ENCODE results near the gene RAB6B.
"Not testable (repeated sequence)": the region's sequence is repeated elsewhere in the genome, so short reads cannot be mapped to it uniquely, and the experiment has no call there.

RAB6B gene

DNA sequence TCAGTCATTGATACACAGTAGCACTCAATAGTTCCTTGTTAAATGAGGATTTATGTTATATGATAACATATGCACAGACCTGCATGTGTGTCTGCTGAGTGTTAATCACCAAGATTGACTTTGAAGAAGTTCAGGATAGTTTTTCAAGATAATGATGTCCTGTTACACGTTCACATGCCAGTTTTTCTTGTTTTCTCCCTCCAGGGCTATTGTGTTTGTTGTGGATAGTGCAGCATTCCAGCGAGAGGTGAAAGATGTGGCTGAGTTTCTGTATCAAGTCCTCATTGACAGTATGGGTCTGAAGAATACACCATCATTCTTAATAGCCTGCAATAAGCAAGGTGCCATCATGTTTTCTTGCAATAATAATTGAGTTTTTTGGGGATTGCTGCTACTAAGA is 80.3 kb downstream of the RAB6B start:
- DNase-seq (ENCODE audit: low read depth in 2 of 2), result no peak

DNA sequence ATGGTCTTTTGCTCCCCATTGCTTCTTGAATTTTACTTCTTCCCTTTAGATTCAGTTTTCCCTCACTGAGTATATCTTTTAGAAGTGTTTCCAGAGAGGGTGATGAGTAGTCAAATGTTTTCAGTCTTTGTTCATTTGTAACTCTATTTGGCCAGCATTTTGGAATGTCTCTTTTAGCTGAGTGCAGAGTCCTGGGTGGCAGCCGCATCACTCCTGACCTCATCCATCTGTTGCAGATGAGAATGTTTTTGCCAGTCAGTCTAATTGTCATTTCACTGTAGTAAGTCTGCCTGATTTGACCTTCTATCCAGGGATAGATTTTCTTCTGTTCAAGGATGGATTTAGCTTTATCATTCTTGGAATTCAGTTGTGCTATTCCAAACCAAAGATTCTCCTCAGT is 82.8 kb downstream of the RAB6B start:
- DNase-seq (ENCODE audit: low read depth in 2 of 2), result no peak

DNA sequence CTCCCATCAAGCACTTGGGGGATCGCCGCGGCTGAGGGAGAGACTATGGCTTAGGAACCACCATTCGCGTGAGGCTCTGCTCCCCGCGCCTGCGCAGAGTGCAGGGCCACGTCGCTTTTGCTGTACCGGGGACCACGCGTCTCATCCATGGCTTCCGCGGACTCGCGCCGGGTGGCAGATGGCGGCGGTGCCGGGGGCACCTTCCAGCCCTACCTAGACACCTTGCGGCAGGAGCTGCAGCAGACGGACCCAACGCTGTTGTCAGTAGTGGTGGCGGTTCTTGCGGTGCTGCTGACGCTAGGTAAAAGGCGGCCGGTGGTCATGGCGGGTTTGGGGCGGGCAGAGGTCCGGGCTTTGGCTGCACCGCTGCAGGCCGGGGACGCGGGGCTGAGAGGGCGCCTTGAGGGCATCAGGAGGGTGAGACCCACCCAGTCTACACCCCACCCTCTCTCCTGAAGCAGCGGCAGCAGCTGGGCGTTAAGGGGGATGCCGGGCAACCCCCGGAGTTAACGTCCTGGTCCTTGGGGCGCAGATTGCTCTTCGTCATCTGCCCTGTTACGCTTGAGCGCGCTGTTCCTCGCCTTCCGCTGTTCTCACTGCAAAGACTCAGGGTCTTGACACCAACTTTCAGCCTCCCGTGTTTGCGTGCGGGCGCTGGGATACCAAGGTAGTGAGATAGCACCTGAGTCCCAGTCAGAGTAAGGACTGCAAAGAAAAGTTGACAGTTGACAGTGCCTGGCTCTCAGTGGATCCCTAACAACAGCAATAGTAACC is 89.8 kb downstream of the RAB6B start, which contains the start of gene SRPRB:
SRPRB (plus strand) TSS at position 114 of the 774 bp plus-strand sequence; CDS start at position 148, 34 bp downstream.
- DNase-seq (ENCODE audit: low read depth in 2 of 2), result peak; percentile 93 to 95

GRCh38 chr3:133805384-133805701 is 90.3 kb downstream of the RAB6B start:
- no peak for DNase-seq (ENCODE audit: low read depth in 2 of 2)

- DNase-seq (ENCODE audit: low read depth in 2 of 2), result no peak
Observed at GRCh38 chr3:133804896-133805295, 90.8 kb downstream of the RAB6B start.

GRCh38 chr3:133803469-133803868 is 92.2 kb downstream of the RAB6B start:
- no peak for DNase-seq (ENCODE audit: low read depth in 2 of 2)

GRCh38 chr3:133799794-133800585 is 95.7 kb downstream of the RAB6B start:
- DNase-seq (ENCODE audit: low read depth in 2 of 2), result no peak

- no peak for DNase-seq (ENCODE audit: low read depth in 2 of 2)
Observed at GRCh38 chr3:133797396-133798105, 98.1 kb downstream of the RAB6B start.

GRCh38 chr3:133792171-133792763 is 103.4 kb downstream of the RAB6B start:
- DNase-seq (ENCODE audit: low read depth in 2 of 2), result no peak

DNA sequence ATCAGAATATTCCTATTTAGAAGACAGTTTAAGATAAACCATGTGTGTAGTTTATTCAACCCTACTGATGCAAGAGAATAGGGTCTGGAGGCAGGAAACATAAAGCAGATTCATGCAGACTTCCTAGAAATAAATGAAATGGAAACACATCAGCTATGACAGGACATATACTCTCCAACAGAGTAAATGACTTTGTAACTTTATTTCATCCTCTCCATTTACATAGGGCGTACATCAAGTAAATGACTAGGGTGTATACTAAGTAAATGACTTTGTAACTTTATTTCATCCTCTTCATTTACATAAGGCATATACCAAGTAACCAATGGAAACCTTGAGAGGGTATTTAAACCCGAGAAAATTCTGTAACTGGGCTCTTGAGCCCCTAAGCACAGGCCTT is 107.7 kb downstream of the RAB6B start:
- no peak for DNase-seq (ENCODE audit: low read depth in 2 of 2)

DNA sequence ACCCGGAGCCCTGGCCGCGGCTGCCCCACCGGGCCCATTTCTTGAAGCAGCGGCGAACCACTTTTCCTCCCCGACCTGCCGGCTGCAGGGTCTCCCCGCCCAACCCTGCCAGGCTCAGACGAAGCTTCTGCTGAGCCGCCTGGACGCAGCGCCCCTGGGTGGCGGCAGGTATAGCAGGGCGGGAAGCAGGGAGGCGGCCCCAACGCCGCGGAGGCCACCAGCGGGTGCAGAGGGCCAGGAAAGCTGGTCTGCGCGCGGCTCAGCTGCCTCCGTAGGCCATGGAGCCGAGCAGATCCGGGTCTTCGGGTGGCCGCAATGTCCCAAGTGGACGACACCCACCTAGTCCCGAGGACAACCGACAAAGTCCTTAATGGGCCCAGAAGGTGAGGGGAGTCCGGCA is 111.9 kb downstream of the RAB6B start:
- no peak for DNase-seq (ENCODE audit: low read depth in 2 of 2)

GRCh38 chr3:133782454-133782853 is 113.2 kb downstream of the RAB6B start:
- DNase-seq (ENCODE audit: low read depth in 2 of 2), result no peak

- DNase-seq (ENCODE audit: low read depth in 2 of 2), result no peak
Observed at GRCh38 chr3:133781570-133781969, 114.1 kb downstream of the RAB6B start.

DNA sequence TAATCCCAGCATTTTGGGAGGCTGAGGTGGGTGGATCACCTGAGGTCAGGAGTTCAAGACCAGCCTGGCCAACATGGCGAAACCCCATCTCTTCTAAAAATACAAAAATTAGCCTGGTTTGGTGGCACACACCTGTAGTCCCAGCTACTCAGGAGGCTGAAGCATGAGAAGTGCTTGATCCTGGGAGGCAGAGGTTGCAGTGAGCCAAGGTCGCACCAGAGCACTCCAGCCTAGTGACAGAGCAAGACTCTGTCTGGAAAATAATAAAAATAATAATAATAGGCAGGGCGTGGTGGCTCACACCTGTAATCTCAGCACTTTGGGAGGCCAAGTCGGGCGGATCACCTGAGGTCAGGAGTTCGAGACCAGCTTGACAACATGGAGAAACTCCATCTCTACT is 114.9 kb downstream of the RAB6B start:
- not testable (repeated sequence) for DNase-seq (ENCODE audit: low read depth in 2 of 2)

DNA sequence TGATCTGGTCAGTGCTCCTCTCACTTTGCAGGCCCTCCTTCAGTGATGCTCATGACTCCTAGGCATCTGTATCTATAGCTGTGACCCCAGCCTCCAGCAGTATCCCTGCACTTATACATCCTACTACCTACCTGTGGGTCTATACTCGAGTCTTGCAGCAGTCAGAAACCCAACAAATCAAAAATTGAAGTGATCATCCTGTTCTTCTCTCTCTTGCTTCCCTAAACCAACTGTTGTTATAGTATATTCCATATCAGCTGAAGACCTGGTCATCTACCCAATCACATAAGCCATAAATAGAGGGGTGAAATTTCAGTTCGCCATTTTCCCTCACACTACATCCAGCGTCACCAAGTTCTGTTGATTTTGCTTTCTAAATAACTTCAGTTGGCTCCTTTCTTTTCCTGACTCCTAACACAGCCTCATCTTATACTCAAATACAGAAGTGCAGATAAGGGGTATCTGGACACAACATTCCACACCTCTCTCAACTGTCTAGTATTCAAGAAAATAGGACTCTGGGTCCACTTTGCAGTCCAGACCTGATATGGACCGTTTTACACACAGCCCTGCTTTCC is 116.0 kb downstream of the RAB6B start:
- DNase-seq (ENCODE audit: low read depth in 2 of 2), result no peak

DNA sequence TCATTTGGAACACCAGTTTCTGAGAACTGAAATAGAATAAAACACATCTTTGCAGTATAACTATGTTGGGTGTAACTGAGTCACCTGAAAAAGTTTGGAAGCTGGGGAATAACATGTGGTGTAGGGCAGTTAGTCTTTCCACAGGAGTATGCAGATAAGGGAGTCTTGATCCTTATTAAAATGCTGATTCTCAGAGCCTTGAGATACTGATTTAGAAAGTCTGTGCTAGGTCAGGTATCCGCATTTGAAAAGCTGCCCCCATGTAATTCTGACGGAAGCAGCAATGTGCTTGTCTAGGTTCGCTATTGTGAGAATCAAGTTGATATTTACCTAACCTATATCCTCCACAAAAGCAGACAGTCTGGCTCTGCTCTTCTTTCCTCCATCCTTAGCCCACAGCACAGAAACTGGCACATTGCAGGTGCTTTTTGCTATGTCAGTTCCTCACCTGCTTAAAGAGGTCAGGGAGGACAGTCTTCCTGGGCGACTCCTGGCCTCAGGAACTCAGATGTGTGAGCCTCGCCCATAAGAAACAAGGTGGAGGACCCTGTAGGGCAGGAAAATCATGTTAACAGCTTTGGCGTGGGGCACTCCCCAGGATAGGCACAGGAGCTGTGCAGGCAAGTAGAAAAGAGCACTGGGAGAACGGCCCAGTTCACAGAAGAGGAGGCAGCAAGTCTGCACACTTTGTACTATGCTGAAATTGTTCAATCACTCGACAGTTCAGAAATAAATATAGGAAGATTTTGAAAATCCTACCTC is 117.7 kb downstream of the RAB6B start:
- no peak for DNase-seq (ENCODE audit: low read depth in 2 of 2)

GRCh38 chr3:133776794-133777438 is 118.8 kb downstream of the RAB6B start:
- no peak for DNase-seq (ENCODE audit: low read depth in 2 of 2)

- DNase-seq (ENCODE audit: low read depth in 2 of 2), result no peak
Observed at GRCh38 chr3:133775835-133776234, 119.8 kb downstream of the RAB6B start.

DNA sequence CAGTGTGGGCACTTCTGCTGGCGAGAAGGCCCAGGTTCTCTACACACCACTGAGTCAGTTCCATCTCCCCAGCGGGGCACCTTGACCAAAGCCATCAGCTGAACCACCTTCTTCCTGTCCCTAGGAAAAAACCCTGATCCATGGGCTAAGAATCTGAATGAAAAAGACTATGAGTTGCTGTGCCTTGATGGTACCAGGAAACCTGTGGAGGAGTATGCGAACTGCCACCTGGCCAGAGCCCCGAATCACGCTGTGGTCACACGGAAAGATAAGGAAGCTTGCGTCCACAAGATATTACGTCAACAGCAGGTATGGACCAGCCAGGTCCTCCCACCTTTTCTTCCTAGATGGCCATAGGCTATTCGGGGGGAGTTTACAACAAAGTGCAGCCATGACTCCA is 120.4 kb downstream of the RAB6B start:
- no peak for DNase-seq (ENCODE audit: low read depth in 2 of 2)

All from stimulated activated CD4-positive, alpha-beta T cell treated with anti-CD3 and anti-CD28 coated beads, Interleukin-1b, Interleukin-23, amount 100 ng/mL, for 4 hours (primary cell).